NCI-H510A (cell line): Measurements from ENCODE around the gene ACLY.
"Not testable (repeated sequence)": the region's sequence is repeated elsewhere in the genome, so short reads cannot be mapped to it uniquely, and the experiment has no call there.

Experiments used
- DNase-seq: peaks from one replicate; lab custom pipeline; 2025; lab: John Stamatoyannopoulos, UW

ACLY gene

DNA sequence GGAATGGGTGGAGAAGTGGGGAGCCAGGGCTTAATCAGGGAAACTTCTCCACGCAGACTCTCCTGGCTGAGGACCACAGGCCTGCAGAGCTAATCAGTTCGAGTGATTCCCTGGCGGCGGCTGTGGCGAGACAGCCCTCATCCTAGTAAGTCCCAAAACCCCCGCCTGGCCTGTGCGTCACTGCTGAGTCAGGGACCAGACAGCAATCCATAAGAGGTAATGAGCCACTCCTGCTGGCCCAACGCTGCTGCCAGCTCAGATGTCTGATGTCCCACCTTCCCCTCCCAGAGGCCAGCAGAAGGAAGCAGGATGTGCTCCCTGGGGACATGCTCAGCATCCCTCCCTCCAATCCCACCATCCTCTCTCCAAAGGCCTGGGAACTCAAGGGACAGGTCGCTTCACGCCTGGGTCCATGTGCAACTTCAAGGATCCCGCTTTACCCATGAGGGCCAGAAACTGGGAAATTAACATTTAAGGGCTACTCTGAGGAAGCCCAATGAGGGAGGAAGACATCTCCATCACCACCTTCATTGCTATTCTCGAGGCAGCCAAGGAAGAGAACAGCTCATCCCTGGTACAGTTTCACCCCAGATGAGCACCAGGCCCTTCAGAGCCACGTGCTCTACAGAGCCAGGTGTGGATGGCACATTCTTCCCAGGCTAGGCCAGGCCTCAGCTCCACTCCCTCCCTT is 7.9 kb downstream of the ACLY start:
- DNase-seq: no peak

DNA sequence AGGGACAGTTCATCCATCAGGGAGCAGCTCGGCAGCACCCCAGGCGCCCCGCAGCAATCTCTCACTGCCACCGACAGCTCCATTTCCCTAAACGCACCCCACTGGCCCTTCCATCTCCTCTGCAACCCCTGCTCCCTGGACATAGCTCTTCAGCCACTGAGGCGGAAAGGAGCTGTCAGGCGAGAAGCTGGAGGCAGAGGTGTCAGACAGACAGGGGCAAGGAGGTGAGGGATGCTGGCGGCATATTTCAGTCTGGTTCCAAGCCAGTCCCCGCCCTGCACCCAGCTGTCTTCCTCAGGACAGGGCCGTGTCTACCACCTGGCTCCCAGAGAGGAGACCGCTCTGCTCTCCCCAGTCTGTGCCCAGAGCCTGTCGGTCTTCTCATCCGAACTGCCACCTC is 9.7 kb downstream of the ACLY start:
- no peak for DNase-seq

DNA sequence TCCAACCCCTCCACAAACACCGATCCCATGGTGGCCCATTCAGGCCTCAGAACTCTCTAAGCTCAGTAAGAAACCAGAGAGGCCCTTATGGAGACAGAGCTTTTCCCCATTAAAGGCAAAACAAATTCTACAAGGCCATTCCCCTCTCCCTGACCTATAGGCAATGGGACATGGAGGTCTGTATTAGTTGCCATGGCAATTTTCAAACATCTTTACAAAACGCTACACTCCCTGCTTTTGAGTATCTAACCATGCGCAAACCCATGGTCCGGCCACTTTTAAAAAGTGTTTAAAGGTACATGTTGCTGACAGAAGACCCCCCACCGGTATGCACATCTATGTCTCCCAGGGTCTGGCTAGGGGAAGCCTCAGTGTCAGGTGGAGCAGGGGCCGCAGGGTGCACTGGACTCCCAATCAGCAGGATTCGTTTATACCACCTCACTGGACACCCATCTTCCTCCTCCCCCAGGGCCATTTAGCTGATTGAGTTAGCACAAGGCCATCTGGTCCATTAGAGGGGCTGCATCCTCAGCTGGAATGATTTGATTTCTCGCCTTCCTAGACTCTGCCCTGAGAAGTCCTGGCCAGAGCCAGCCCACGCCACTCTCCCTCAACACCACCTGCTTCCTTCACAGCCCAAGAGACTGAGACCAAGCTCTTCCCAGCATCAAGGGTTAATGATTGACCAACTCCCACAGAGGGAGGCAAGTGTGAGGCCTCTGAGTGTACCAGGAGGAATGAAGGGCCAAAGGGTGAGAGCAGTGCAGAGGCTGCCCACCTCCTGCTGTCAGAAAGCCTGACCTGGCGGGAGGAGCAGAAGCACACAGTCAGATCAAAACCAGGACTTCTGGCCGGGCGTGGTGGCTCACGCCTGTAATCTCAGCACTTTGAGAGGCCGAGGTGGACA is 10.9 kb downstream of the ACLY start:
- no peak for DNase-seq

DNA sequence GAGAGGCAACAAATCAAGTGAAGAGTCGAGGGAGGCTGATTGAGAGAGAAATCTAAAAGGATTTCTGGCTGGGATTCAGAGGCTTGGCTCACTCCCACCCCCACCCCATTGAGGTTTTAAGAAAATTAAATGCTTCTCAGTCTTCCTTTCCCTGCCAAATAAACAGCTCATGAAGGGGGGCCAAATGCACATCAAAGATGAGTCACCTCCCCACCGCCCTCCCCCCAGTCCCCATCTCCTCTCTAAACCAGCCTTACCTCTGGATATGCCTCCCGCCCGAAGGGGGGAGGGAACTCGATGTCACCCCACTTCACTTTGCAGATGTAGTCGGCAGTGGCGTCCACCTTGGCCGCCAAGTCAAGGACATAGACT is 11.6 kb downstream of the ACLY start:
- DNase-seq: no peak

DNA sequence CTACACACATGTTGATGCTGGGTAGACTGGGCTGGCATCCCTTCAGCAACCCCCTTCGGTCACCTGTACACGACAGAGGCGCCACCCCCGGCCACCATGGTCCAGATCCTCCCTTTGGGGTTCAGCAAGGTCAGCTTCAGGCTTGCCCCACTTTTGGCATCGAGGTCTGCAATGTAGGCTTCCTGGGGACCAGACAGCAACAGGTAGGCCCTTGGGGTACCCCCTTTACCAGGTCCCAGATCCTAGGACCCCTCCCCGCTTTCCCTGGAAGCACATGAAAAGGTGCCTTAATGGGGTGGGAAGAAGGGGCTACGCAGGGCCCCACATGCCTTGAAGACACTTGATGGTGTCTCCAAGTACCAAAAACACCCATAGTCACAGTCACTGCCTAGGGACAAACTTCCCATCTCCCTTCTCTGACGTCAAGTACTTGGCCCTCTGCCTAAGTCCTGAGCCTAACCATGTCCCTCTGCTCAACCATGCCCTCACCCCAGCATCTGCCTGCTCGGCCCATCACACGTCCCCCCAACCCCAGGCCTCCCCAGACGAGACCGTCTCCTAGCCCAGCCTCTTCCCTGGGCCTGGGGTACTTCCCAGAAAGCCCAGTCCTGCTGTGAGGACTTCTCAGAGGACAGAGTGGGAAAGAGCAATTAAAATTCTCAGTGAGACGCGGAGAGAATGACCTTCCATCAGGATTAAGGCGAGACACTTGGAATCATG is 12.1 kb downstream of the ACLY start:
- no peak for DNase-seq

DNA sequence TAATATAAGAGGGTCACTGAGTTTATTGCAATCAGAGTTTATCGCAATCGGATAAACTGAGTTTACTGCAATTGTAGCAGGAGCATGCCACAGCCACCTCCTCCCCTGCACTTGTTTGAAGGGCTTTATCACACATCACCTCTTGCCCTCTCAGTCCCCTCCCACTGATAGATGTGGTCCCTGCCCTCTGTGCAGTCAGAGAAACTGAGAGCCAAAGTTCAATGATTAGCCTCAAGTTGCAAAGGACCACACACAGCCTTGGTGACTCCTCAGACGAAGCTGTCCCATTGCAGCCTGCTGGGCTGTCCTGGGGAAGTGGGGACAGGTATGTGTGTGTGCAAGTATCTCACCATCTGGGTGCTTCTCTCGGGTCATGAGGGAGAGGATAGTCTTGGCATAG is 13.6 kb downstream of the ACLY start:
- no peak for DNase-seq

DNA sequence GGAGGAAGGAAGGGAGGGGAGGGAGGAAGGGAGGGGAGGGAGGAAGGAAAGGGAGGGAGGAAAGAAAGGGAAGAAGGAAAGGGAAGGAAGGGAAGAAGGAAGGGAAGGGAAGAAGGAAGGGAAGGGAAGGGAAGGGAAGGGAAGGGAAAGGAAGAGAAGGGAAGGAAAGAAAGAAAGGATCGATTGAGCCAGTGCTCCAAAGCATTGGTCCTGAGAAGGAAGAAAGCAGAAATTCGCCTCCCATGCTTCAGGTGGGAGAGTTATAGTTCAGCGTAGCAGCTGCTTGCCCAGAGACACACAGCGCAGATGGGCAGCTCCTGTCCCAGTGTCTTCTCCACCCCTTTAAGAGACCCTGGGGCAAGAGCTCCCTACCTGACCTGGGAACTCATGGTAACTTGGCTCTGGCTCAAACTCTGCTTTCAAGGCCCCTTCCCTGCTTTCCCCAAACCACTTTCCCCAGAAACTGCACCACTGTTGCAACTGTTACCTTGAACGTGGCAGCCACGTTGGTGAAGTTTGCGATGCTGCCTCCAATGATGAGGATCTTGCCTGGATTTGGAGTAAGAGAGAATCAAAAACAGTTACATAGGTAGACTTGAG is 14.4 kb downstream of the ACLY start:
- DNase-seq: no peak

DNA sequence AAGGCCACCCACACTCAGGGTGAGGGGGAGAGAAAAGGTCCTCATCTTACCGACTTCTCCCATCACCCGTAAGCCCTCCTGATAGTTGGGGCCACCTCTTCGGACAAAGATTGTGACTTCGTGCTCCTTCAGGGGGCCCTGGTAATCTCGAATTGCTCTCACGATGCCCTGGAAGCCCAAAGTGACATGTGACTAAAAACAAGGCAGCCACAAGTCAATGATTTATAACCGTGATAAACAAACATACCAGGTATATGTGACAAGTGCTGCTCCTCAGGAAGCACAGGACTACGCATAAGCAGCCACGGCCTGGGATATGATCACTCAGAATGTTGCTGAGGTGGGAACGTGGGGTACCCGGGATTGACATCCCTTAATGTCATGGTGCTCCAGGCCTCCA is 17.1 kb downstream of the ACLY start:
- DNase-seq: no peak

DNA sequence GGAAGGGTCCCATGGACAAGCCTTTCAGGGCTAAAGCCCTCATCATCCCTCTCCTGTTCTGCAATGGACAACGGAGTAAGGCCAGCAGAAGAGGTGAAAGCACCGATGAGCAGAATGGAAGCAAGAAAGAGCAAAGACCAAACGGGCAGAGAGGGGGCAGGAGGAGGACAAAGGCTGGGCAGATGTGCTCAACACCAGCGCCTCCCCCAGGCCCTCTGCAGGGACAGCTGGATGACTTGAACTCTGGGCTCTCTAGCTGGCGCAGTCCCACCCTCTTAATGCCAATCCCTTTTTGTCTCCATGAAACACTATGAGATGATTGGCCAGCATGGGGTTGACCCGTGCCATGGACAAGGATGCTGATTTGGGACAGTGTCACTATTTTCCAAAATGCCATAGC is 22.0 kb downstream of the ACLY start:
- no peak for DNase-seq

DNA sequence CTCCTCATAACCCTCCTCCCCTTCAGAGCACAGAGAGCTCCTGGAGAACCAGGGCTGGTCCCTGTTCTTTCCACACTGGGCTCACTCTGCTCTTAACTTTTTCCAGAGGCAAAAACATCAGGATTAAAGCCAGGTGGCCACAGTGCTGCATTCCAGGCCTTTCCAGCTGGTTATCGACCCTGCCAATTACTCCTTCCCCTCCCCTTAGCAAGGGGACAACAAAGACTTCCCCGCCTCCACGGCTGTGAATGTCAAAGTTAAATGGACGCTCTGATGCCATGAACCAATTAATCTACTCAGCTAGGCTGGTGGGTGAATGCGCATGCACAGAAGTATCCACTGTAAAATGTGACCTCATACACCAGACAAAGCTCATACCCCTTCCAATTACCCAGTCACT is 23.1 kb downstream of the ACLY start:
- no peak for DNase-seq

DNA sequence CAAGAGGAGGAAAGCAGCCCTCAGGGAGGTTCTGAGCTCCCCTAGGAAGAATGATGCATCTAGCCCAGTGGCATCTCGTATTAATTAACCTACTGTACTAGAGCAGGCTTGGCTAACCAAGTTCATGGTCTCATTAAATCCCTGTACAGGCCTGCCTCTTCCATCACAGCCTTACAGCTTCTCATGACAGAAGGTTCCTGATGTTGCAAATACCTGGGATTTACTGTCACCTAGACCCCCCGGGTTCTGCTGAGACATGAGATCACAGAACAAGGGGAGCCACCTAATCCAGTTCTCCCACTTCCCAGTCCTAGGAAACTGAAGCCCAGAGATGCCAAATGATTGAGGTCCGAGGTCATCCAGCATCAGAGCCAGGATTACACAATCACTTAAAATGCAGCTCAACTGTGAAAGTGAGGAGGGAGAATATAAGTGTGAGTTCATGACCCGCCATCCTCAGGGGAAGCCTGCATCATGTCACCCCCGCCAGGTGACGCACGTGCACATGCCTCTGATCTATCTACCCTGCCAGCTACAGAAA is 23.9 kb downstream of the ACLY start:
- no peak for DNase-seq

DNA sequence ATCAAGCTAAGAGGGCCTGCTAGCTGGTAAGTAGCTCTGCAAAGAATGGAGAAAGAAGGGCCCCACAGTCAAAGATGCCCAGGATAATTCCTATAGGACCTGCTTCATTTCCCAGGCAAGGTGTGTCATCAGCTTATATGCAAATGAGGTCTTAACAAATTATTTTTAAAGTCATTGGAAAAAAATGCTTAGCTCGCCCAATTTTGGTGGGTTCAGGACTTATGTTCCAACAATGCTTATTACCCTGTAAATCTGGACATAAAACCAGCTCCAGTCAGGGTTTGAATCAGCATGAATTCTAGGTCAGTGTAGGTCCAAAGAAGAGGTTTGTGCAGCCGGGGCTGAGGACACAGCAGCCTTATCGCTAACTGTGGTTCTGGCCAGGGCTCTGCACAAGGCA is 25.4 kb downstream of the ACLY start:
- no peak for DNase-seq

DNA sequence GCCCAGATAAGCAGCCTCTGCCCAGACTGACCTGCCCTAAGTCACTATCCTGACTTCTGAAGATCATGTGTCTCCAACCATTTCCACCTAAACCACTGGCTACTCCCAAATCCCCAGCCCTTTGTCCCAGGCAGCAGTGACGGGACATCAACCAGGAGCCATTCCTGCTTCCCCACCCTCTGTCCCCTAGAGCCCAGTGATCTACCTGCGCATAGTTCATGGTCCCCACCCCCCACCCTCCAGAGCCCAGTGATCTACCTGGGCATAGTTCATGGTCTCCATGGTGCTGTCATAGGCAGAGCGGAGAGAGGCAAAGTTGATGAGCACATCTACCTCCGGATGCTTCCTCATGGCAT is 26.8 kb downstream of the ACLY start:
- no peak for DNase-seq

DNA sequence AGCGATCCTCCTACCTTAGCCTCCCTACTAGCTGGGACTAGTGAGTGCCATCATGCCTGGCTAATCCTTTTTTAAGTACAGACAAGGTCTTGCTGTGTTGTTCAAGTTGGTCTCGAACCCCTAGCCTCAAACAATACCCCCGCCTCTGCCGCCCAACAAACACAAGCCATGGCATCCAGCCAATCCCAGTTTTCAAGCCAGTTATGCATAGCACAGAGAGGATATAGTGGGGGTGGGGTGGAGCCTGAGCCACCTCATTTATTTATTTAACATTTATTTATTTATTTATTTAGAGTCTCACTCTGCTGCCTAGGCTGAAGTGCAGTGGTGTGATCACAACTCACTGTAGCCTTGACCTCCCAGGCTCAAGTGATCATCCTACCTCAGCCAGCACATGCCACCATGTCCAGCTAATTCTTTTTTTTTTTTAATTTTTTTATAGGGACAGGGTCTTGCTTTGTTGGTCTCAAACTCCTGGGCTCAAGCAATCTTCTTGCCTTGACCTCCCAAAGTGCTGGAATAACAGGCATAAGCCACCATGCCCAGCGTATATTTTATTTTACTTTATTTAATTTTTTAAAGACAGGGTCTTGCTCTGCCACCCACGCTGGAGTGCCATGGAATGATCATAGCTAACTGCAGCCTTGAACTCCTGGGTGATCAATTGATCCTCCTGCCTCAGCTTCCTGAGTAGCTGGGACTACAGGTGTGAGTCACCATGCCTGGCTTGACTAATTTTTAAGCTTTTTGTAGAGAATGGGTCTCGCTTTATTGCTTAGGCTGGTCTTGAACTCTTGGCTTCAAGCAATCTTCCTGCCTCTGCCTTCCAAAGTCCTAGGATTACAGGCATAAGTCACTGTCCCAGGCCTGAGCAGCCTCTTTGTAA is 27.4 kb downstream of the ACLY start:
- no peak for DNase-seq

DNA sequence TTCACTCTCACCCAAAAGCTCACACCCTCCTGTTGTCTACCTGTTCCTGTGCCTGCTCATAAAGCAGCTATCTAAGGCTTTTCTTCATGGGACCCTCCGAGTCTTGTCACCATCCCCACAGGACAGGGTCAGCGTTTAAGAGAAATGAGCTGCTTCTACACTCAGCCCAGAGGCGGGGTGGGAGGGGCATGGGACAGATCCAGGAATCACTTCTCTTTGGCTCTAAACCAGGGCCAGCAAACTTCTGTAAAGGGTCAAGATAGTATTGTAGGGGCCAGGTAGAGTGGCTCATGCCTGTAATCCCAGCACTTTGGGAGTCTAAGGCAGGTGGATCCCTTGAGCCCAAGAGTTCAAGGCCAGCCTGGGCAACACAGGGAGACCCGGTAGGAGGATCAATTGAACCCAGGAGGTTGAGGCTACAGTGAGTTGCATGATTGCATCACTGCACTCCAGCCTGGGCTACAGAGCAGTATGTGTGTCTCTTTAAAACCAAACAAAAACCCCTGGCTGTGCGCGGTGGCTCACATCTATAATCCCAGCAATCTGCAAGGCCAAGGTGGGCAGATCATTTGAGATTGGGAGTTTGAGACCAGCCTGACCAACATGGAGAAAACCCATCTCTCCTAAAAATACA is 30.3 kb downstream of the ACLY start:
- DNase-seq: no peak

DNA sequence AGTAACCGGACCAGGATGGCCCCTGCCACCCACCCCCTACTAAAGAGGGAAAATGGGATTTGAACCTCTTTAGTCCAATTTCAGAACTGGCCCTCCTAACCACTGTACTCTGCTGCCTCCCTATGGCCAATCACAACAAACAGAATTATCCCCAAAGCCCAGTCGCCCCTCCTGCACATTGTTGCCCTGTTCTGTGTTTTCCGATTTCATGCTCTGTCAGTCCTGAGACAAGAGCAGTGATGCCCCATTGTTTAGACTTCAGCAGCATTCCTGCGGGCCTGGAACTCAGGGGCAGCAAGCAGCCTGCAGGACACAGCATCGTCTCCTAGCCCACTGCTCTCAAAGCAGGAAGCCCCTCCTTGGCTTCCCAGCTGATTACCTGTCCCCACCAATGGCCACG is 33.0 kb downstream of the ACLY start:
- no peak for DNase-seq

DNA sequence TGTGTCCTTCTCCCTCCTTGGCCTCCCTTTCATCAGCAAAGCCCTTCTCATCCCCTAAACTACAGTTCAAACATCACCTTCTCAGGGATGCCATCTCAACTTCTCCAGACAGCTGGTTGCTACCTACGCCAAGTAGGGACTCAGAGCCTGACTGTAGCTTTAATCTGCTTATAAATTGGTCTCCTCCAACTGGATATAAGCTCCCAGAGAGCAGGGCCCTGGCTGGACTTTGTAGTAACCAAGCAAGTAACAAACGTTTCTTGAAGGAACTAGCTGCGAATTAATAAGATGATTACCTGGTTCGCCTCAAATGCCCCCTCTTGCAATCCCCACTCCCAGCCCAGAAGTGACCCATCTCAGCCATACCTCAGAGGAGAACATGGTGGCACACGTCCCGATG is 36.0 kb downstream of the ACLY start:
- DNase-seq: no peak

DNA sequence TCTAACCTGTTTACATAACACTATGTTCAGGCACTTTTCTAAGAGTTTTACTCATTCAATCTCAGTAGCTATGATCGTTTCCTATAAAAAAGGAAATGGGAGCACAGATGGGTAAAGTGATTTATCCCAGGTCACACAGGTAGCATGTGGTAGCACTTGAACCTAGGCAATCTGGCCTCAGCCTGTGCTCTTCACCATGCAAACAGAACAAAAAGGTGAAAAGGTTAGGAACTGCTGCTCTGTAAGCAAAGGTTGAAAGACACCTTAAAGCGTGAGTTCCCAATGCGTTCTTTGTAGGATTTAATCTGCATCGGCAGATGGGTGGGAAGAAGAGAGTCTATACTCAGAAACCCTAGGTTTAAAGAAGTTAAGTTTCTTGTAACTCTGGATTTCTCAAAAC is 38.6 kb downstream of the ACLY start:
- no peak for DNase-seq

DNA sequence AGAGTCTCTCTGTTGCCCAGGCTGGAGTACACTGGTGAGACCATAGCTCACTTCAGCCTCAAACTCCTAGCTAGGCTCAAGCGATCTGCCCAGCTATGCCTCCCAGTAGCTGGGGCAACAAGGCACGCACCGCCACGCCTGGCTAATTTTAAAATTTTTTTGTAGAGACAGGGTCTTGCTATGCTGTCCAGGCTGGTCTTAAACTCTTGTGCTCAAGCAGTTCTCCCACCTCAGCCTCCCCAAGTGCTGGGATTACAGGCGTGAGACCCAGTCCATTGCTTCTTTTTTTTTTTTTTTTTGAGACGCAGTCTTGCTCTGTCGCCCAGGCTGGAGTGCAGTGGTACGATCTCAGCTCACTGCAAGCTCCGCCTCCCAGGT is 44.5 kb downstream of the ACLY start:
- not testable (repeated sequence) for DNase-seq

DNA sequence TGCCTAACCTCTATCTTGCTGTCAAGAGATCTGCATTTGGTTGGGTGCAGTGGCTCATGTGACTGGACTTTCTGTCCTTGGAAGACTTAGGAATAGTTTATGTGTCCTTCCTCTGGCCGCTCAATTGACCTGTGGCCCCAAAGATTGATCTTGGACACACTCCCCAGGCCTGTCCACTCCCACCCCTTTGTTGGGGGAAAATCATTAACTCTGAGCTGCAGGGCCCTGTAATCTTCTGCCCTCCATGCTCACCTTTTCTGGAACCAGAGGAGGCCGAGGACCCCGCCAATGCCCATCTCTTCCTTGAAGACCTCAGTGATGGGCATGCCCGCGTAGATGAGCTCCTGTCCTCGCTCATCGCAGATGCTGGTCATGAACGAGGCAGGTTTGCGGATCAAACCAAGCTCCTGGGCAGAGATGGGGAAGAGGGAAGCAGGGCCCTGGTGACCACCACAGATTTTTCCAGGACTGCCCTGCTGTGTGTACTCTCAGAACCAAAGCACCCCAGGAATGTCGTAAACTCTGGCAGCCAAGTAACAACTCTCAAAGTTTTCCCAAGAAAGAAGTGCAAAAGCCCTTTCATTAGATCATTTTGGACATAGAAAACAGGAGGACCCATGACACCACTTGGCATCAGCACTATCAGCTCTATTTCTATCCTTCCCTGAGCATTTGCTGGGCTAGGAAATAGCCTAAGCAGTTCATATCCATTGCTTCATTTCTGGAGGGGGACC is 45.0 kb downstream of the ACLY start:
- no peak for DNase-seq
